CD4-positive, alpha-beta memory T cell (primary cell): ENCODE data around the gene RASSF3. TPM values are rescaled to one million over a fixed set of nuclear protein-coding genes. Genes with fewer than 3 reads are reported as not detected.
"Not testable (repeated sequence)": the region's sequence is repeated elsewhere in the genome, so short reads cannot be mapped to it uniquely, and the experiment has no call there.

Source experiments
- CTCF ChIA-PET: fragments of 350-600 bp; sonication (Branson Sonifier 250); formaldehyde crosslinking; loops from one replicate; lab custom pipeline; 2021; ENCODE audit warnings: inconsistent platforms; ENCODE audit not compliant: partially characterized antibody; lab: Charles Lee
- POLR2A ChIA-PET: fragments of 350-600 bp; sonication (Branson Sonifier 250); formaldehyde crosslinking; loops from one replicate; lab custom pipeline; 2021; ENCODE audit not compliant: partially characterized antibody; lab: Charles Lee
- DNase-seq, 5 donors: peaks; one replicate each; pipeline versions ENCODE4 v3.0.0 to v3.0.0-alpha.2; 2020 to 2022; ENCODE audit warnings: mixed read lengths in 1 of 5
- H3K27ac ChIP-seq: one replicate; pipeline ENCODE4 v1.7.0; 2013; ENCODE audit warnings: low read depth, low read length
- H3K27me3 ChIP-seq: 2 replicates; pipeline ENCODE4 v1.7.0; 2013; ENCODE audit warnings: mild to moderate bottlenecking, low read length, moderate library complexity; ENCODE audit not compliant: insufficient read depth
- H3K36me3 ChIP-seq: 2 replicates; pipeline ENCODE4 v1.7.0; 2013; ENCODE audit warnings: mild to moderate bottlenecking, low read length, moderate library complexity; ENCODE audit not compliant: insufficient read depth
- H3K4me1 ChIP-seq: 2 replicates; pipeline ENCODE4 v1.7.0; 2013; ENCODE audit warnings: mild to moderate bottlenecking, low read length, moderate library complexity; ENCODE audit not compliant: insufficient read depth
- H3K4me3 ChIP-seq, 2 donors: one replicate each; pipeline ENCODE4 v1.7.0; 2013; ENCODE audit warnings: low read length in 2 of 2, mild to moderate bottlenecking in 1 of 2
- H3K9me3 ChIP-seq, 2 donors: one replicate each; pipeline ENCODE4 v1.7.0; 2013; ENCODE audit warnings: low read length in 2 of 2, control low read depth in 1 of 2; ENCODE audit not compliant: control insufficient read depth in 1 of 2
- H3K27ac Mint-ChIP-seq, 7 donors: one replicate each; pipeline ENCODE4 v1.8.0; 2020 to 2021; ENCODE audit warnings: mixed read lengths in 7 of 7, mild to moderate bottlenecking in 6 of 7, inconsistent platforms in 3 of 7, moderate library complexity in 3 of 7
- H3K27me3 Mint-ChIP-seq, 2 donors: one replicate each; pipeline ENCODE4 v1.8.0; 2020 to 2021; ENCODE audit warnings: mixed read lengths in 2 of 2
- H3K36me3 Mint-ChIP-seq, 2 donors: one replicate each; pipeline ENCODE4 v1.8.0; 2020 to 2021; ENCODE audit warnings: mixed read lengths in 2 of 2, inconsistent platforms in 1 of 2, mild to moderate bottlenecking in 1 of 2
- H3K4me1 Mint-ChIP-seq, 4 donors: one replicate each; pipeline ENCODE4 v1.8.0; 2020 to 2021; ENCODE audit warnings: mixed read lengths in 4 of 4, mild to moderate bottlenecking in 1 of 4
- H3K4me3 Mint-ChIP-seq, 8 donors: one replicate each; pipeline ENCODE4 v1.8.0; 2020 to 2021; ENCODE audit warnings: mixed read lengths in 8 of 8, mild to moderate bottlenecking in 7 of 8, moderate library complexity in 6 of 8, inconsistent platforms in 3 of 8
- H3K9me3 Mint-ChIP-seq, 8 donors: one replicate each; pipeline ENCODE4 v1.8.0; 2020 to 2021; ENCODE audit warnings: mixed read lengths in 8 of 8, mild to moderate bottlenecking in 5 of 8, inconsistent platforms in 3 of 8, moderate library complexity in 1 of 8
- intact Hi-C: fragments of 100-400 bp; cut with micrococcal nuclease; formaldehyde crosslinking; loops from one replicate; pipeline ENCODE4 v1.15.1; 2023
- polyA plus RNA-seq, 2 donors: library from polyadenylated mRNA; unstranded; fragments of 300-500 nt; fragmentation: Illumina TruSeq; gene quantifications; one replicate each; pipeline ENCODE4 v1.2.3, GENCODE V29; 2021
- total RNA-seq, 2 experiments: library from RNA; stranded (reverse); gene quantifications; one replicate each; pipeline ENCODE4 v1.2.3, GENCODE V29; 2021

RASSF3 gene
- total and polyA plus RNA-seq, 4 experiments from 2014 or later = 5.2 to 159 (median 85.7) TPM

DNA sequence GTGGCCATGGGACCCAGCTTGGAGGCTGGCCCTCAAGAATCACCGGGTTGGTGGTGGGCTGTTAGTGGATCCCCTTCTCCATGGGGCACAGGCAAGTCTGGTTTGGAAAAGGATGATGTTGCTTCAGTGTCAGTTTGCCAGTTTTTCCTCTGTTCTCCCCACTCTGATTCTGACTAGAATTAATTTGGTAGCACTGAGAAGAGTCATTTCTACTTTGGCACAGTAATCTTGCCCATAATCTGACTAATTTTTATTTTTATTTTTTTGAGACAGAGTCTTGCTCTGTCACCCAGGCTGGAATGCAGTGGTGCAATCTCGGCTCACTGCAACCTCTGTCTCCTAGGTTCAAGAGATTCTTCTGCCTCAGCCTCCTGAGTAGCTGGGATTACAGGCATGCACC is 43.6 kb downstream of the RASSF3 start:
- H3K9me3 Mint-ChIP-seq, H3K27me3 Mint-ChIP-seq, intact Hi-C loops, H3K36me3 ChIP-seq, DNase-seq, H3K9me3 ChIP-seq, CTCF ChIA-PET, H3K27me3 ChIP-seq, H3K4me3 ChIP-seq, H3K27ac ChIP-seq: not testable (repeated sequence)
- Mint-ChIP-seq H3K36me3 (peaks cover 26 to 52% of the 10 kb centered on the region in 2 donors), H3K27ac (peak overlapping the region; percentile 22 to 88 (median 69)), H3K4me3 (peak overlapping the region in 3 of 8 donors; percentile 1 to 72 (median 64)), H3K4me1 (peaks cover 68 to 96% (median 83%) of the 10 kb centered on the region in 4 donors)
- POLR2A ChIA-PET = interaction anchor here (1.4 kb wide), 1 partner anchor 16 kb away, joined by 3 read pairs; no protein-coding TSS in a partner anchor
- H3K4me1 ChIP-seq = peaks cover 95% of the 10 kb centered on the region

DNA sequence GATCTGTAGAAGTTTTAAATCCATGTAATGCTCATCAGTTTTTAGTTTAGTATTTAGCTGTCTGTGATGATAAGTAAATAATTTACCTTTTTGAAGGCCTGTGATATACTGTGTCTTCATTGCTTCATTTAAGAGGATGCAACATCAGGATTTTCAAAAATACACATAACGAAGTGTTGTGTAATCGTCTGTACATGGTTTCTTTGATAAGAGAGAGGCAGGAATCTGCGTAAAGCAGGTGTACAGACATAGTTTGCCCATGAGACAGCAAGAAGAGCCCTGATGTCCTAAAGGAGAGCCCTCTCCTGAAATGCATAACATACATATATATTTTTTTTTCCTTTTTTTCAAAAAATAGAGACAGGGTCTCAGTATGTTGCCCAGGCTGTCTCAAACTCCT is 44.8 kb downstream of the RASSF3 start:
- peak overlapping the region; percentile 43 to 86 (median 70) for H3K27ac Mint-ChIP-seq

DNA sequence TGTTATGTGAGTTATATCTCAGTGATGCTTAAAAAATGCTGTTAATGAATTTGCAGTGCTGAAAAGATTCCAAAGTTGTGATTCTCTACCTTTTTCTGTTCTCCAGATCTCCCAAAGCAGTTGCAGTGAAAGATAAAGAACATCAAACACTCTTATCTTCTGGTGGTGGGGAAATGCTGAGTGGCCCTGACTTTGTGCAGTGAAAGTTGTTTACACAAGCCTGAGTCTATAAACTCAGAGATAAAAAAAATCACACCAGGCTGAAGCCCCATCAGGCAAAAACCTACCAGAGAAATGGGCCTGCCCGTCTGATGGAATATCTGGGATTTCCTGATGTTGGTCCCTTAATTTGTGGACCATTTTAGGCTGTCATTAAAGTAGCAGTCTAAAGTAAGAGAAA is 46.1 kb downstream of the RASSF3 start:
- no peak for DNase-seq
- H3K4me3 Mint-ChIP-seq = peak overlapping the region in 6 of 8 donors; percentile 19 to 73 (median 39)
- Histone ChIP-seq H3K4me3 (no peak overlapping the region), H3K4me1 (peaks cover 95% of the 10 kb centered on the region), H3K27me3 (no peaks in the 10 kb centered on the region), H3K36me3 (no peaks in the 10 kb centered on the region), H3K27ac (no peak overlapping the region), H3K9me3 (no peaks in the 10 kb centered on the region)
- H3K27me3 Mint-ChIP-seq = no peaks in the 10 kb centered on the region
- intact Hi-C loops = loop anchor here (2.0 kb wide), 2 partner anchors 16 to 18 kb away; no protein-coding TSS in a partner anchor
- ChIA-PET POLR2A (interaction anchor here (1.1 to 1.9 kb wide), 4 partner anchors 11 to 47 kb away, joined by 3 to 5 read pairs (median 4); partner anchors contain the start of gene RASSF3), CTCF (interaction anchor here (1.0 kb wide), 2 partner anchors 12 to 41 kb away, joined by 3 read pairs; no protein-coding TSS in a partner anchor)
- no peaks in the 10 kb centered on the region for H3K9me3 Mint-ChIP-seq
- H3K4me1 Mint-ChIP-seq = peaks cover 68 to 96% (median 83%) of the 10 kb centered on the region in 4 donors
- H3K27ac Mint-ChIP-seq = peak overlapping the region; percentile 42 to 86 (median 76)
- H3K36me3 Mint-ChIP-seq = peaks cover 16 to 49% of the 10 kb centered on the region in 2 donors

More for the DNA sequence above, 44.8 kb downstream of the RASSF3 start:
- Histone ChIP-seq H3K27me3 (no peaks in the 10 kb centered on the region), H3K36me3 (no peaks in the 10 kb centered on the region), H3K4me1 (peaks cover 95% of the 10 kb centered on the region), H3K4me3 (no peak overlapping the region), H3K9me3 (no peaks in the 10 kb centered on the region), H3K27ac (no peak overlapping the region)
- Mint-ChIP-seq H3K36me3 (peaks cover 17 to 49% of the 10 kb centered on the region in 2 donors), H3K27me3 (no peaks in the 10 kb centered on the region), H3K4me1 (peaks cover 67 to 98% (median 83%) of the 10 kb centered on the region in 4 donors), H3K9me3 (no peaks in the 10 kb centered on the region), H3K4me3 (peak overlapping the region in 2 of 8 donors; percentile 54 to 69)
- DNase-seq = no peak
- ChIA-PET CTCF (interaction anchor here (0.6 to 1.3 kb wide), 4 partner anchors 14 to 106 kb away, joined by 3 to 5 read pairs (median 3); no protein-coding TSS in a partner anchor), POLR2A (interaction anchor here (1.0 to 1.4 kb wide), 2 partner anchors 9 to 15 kb away, joined by 3 to 4 read pairs; no protein-coding TSS in a partner anchor)
- intact Hi-C loops = no loop called here

DNA sequence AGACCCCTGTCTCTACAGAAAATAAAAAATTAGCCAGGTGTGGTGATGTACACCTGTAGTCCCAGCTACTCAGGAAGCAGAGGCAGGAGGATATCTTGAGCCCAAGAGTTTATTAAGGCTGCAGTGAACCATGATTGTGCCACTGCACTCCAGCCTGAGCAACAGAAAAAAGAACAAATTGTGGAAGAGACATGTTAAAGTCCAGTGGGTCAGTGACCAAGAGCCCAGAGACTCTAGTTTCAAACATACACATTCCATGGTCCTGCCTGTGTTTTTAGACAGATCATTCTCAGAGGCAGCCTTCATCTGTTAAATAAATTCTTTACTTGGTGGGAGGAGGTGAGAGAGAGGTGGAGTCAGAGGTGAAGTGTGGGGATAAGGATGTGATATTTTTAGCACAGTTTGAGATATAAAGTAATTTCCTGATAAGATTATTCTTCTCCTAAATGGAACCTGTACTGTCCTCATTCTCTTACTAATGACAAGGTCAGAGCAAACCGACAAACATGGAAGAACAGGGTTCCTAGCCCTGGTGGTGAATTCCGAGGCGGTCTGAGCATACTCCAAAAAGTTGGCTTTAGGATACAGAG is 48.7 kb downstream of the RASSF3 start:
- Mint-ChIP-seq H3K4me1 (peaks cover 61 to 94% (median 78%) of the 10 kb centered on the region in 4 donors), H3K27me3 (no peaks in the 10 kb centered on the region), H3K36me3 (peaks cover 13 to 43% of the 10 kb centered on the region in 2 donors), H3K4me3 (peak overlapping the region in 7 of 8 donors; percentile 23 to 77 (median 47)), H3K9me3 (no peaks in the 10 kb centered on the region), H3K27ac (peak overlapping the region; percentile 70 to 94 (median 92))
- CTCF ChIA-PET = interaction anchor here (0.9 kb wide), 1 partner anchor 42 kb away, joined by 3 read pairs; no protein-coding TSS in a partner anchor
- Histone ChIP-seq H3K9me3 (no peaks in the 10 kb centered on the region), H3K27ac (peak overlapping the region; percentile 30), H3K4me1 (peaks cover 94% of the 10 kb centered on the region), H3K4me3 (no peak overlapping the region), H3K27me3 (no peaks in the 10 kb centered on the region), H3K36me3 (no peaks in the 10 kb centered on the region)
- intact Hi-C loops = no loop called here
- DNase-seq = no peak
- POLR2A ChIA-PET = interaction anchor here (0.7 to 12.2 kb wide), 6 partner anchors 10 to 33 kb away, joined by 3 to 405 read pairs (median 6); no protein-coding TSS in a partner anchor

DNA sequence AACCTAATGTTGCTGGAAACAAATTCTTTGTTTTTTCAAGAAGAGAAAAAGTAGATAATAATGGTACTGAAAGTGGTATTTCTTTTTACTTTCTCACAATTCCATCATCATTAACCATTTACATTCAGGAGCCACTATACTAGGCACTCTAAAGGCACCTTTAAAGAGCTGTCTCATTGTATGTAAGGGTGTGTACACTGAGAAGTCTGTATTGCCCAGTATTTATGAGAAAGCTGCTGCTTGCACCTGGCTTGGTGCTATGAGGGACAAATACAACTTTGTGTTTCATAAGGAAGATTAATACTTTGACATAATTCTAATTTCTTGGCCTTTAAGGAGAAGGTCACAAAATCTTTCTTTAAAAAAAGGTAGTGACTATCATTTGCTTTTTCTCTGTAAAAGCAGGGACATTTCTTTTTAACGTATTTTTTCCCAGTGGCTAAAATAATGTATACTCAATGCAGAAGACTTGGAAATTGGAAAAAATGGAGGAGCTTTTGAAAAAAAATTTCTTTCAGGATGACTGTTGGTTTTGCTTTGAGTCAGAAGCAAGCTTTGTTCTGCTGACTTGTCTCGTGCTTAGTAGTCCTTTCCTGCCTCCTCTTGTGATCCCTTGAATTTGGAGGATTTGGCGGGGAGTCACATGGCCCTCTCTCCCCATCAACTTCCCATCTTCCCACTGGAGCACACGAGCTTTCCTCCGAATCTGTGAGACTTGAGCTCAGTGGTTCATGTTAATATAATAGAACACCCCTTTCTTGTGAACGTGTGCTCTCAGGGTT is 50.1 kb downstream of the RASSF3 start:
- Mint-ChIP-seq H3K27ac (peak overlapping the region; percentile 70 to 94 (median 87)), H3K27me3 (no peaks in the 10 kb centered on the region), H3K4me1 (peaks cover 65 to 96% (median 83%) of the 10 kb centered on the region in 4 donors), H3K9me3 (no peaks in the 10 kb centered on the region), H3K4me3 (peak overlapping the region in 7 of 8 donors; percentile 29 to 76 (median 46)), H3K36me3 (peaks cover 13 to 39% of the 10 kb centered on the region in 2 donors)
- peak overlapping the region; percentile 43 for H3K27ac ChIP-seq
- H3K36me3 ChIP-seq = no peaks in the 10 kb centered on the region
- H3K27me3 ChIP-seq = no peaks in the 10 kb centered on the region
- POLR2A ChIA-PET = interaction anchor here (0.9 to 12.2 kb wide), 13 partner anchors 9 to 61 kb away, joined by 3 to 405 read pairs (median 5); partner anchors contain the start of gene RASSF3
- H3K9me3 ChIP-seq = no peaks in the 10 kb centered on the region
- H3K4me3 ChIP-seq = no peak overlapping the region
- CTCF ChIA-PET = interaction anchor here (0.9 to 3.8 kb wide), 7 partner anchors 14 to 111 kb away, joined by 3 to 20 read pairs (median 4); no protein-coding TSS in a partner anchor
- peaks cover 99% of the 10 kb centered on the region for H3K4me1 ChIP-seq
- DNase-seq = no peak
- intact Hi-C loops = loop anchor here (2.0 kb wide), 1 partner anchor 16 kb away; no protein-coding TSS in a partner anchor

DNA sequence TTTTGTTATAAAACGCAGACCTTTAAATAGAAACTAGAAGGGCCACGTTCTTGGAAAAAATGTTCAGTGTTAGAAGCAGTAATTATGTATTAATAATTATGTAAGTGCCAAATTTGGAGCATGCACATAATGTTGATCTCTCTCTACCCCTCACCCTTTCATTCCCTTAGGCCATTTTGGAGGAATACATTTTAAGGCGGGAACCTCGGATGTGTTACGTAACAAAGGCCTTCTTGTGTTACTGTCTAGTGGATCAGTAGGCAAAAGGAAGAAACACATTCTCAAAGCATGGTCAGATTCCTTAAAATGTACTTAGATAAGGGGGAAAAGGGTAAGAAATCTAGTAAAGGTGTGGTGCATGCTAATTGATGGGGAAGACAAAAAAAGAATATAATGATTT is 52.7 kb downstream of the RASSF3 start:
- intact Hi-C loops = no loop called here
- peak overlapping the region in 3 of 8 donors; percentile 32 to 66 (median 50) for H3K4me3 Mint-ChIP-seq
- H3K27me3 ChIP-seq = no peaks in the 10 kb centered on the region
- no peak for DNase-seq
- H3K36me3 Mint-ChIP-seq = peaks cover 4 to 27% of the 10 kb centered on the region in 2 donors
- H3K36me3 ChIP-seq = no peaks in the 10 kb centered on the region
- CTCF ChIA-PET = interaction anchor here (1.3 to 3.8 kb wide), 5 partner anchors 11 to 113 kb away, joined by 3 to 20 read pairs (median 4); no protein-coding TSS in a partner anchor
- peak overlapping the region in 6 of 7 donors; percentile 50 to 97 (median 86) for H3K27ac Mint-ChIP-seq
- H3K9me3 Mint-ChIP-seq = no peaks in the 10 kb centered on the region
- peaks cover 69 to 96% (median 85%) of the 10 kb centered on the region in 4 donors for H3K4me1 Mint-ChIP-seq
- H3K4me1 ChIP-seq = peaks cover 99% of the 10 kb centered on the region
- no peak overlapping the region for H3K4me3 ChIP-seq
- H3K27ac ChIP-seq = no peak overlapping the region
- H3K9me3 ChIP-seq = no peaks in the 10 kb centered on the region
- POLR2A ChIA-PET = interaction anchor here (1.2 to 12.2 kb wide), 8 partner anchors 9 to 63 kb away, joined by 3 to 405 read pairs (median 6); partner anchors contain the start of gene RASSF3
- no peaks in the 10 kb centered on the region for H3K27me3 Mint-ChIP-seq
